HUES48 (cell line): ENCODE data around the gene DENND11.
"Not testable (repeated sequence)": the region's sequence is repeated elsewhere in the genome, so short reads cannot be mapped to it uniquely, and the experiment has no call there.

Experiments used
- H3K27ac ChIP-seq: one replicate; pipeline ENCODE4 v1.7.0; 2013; ENCODE audit warnings: low read depth, low read length, inconsistent platforms
- H3K27me3 ChIP-seq: 2 replicates; pipeline ENCODE4 v1.6.1; 2013; ENCODE audit warnings: mild to moderate bottlenecking, low read length; ENCODE audit not compliant: control insufficient read depth, insufficient read depth
- H3K36me3 ChIP-seq: 2 replicates; pipeline ENCODE4 v1.6.1; 2013; ENCODE audit warnings: low read length; ENCODE audit not compliant: control insufficient read depth, insufficient read depth
- H3K4me1 ChIP-seq: 2 replicates; pipeline ENCODE4 v1.6.1; 2013; ENCODE audit warnings: mild to moderate bottlenecking, low read length; ENCODE audit not compliant: control insufficient read depth, insufficient read depth
- H3K4me3 ChIP-seq: 2 replicates; pipeline ENCODE4 v1.5.1; 2013; ENCODE audit warnings: mild to moderate bottlenecking, low read depth, low read length
- H3K9ac ChIP-seq: 2 replicates; pipeline ENCODE4 v1.6.1; 2013; ENCODE audit warnings: mild to moderate bottlenecking, low read depth, low read length, moderate library complexity
- H3K9me3 ChIP-seq: 2 replicates; pipeline ENCODE4 v1.6.1; 2013; ENCODE audit warnings: low read length; ENCODE audit not compliant: control insufficient read depth, insufficient read depth

DENND11 gene

DNA sequence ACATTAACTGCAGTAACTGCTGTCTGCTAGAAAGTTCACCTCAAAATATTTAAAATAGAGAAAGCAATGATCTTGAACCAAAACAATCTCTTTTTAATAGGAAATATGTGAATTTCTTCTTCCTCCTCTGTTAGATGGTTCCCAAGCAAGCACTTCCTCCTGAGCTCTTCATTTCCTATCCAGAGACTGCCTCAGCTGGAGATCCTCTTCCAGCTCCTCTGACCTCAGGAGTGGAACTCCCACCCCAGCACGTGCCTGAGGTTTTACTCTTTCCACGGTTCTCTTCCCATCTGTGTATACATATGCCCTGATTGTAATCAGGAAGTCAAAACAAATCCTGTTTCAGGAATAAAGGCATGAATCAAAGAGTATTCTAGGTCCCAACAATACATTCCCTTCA, 5.6 kb downstream of the DENND11 start:
- H3K9me3 ChIP-seq, result no peaks in the 10 kb centered on the region
- H3K4me3 ChIP-seq, result no peak overlapping the region
- no peak overlapping the region for H3K27ac ChIP-seq
- no peak overlapping the region for H3K9ac ChIP-seq
- H3K4me1 ChIP-seq, result peaks cover 34% of the 10 kb centered on the region
- no peaks in the 10 kb centered on the region for H3K27me3 ChIP-seq
- no peaks in the 10 kb centered on the region for H3K36me3 ChIP-seq

DNA sequence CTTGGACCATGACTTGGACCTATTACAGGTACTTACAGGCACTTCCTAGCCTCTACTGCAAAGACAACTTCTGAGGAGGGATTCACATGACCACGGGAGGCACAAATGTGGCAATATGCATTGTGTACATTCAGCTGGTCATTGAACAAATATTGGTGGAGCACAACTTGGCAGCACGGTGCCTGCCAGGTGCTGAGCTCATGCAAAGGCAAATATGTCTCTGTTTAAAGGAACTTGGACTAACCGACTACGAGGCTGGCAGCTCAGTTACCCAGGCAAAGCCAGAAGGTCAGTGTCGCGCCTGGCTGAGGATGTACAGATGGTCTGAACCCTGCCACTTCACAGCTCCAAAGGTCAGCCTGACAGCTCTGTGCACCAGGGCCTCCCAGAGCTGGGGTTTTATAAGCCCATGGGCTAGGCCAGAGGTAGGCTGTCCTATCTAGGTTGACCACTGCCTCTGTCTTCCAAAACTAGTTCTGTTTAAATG, 6.1 kb downstream of the DENND11 start:
- Histone ChIP-seq H3K9ac (no peak overlapping the region), H3K27ac (no peak overlapping the region), H3K4me3 (no peak overlapping the region), H3K36me3 (no peaks in the 10 kb centered on the region), H3K4me1 (peaks cover 35% of the 10 kb centered on the region), H3K9me3 (no peaks in the 10 kb centered on the region), H3K27me3 (no peaks in the 10 kb centered on the region)

DNA sequence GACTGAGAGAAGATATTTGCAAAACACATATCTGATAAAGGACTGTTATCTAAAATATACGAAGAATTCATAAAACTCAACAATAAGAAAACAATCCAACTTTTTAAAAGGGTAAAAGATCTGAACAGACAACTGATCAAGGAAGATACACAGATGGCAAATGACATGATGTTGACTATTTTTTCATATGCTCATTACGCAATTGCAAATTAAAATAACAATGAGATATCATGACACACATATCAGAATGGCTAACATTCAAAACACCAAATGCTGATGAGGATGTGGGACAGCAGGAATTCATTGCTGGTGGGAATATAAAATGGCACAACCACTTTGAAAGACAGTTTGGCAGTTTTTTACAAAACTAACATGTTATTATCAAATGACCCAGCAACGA, 8.9 kb downstream of the DENND11 start:
- Histone ChIP-seq H3K36me3 (no peaks in the 10 kb centered on the region), H3K27ac (no peak overlapping the region), H3K27me3 (no peaks in the 10 kb centered on the region), H3K4me1 (peaks cover 41% of the 10 kb centered on the region), H3K9ac (no peak overlapping the region), H3K4me3 (no peak overlapping the region), H3K9me3 (no peaks in the 10 kb centered on the region)

DNA sequence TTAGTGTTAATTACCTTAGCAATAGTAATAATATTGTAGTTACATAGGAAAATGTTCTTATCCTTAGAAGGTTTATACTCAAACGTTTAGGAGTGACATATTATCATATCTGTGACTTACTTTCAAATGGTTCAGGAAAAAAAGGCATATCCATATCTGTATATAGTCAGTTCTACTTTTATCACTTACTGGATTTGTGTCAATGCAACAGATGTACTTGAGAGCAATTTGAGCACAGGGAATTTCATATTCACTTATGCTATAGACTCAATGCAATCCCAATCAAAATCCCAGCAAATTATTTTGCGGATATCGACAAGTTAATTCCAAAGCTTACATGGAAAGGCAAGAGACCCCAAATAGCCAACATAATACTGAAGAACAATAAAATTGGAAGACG, 10.0 kb downstream of the DENND11 start:
- peaks cover 31% of the 10 kb centered on the region for H3K4me1 ChIP-seq
- H3K9me3 ChIP-seq, result no peaks in the 10 kb centered on the region

DNA sequence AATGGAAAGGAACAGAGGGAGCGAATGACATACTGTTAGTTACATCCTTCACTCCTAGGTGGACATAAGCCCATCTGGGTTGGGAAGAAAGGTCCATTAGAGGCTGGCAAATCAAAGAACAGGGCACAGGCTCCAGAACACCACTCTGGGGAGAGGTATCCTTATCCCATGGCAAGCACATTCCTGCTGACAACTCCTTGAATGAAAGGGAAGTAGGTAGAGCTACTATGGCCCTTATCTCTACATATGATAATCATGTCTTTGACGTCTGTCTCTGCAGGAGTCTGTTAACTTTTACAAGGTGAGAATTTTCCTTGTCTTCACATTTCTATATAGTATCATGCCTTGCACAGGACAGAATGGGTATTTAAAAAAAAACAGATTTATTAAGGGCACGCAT, 10.4 kb downstream of the DENND11 start:
- Histone ChIP-seq H3K4me3 (no peak overlapping the region), H3K27ac (no peak overlapping the region), H3K9me3 (no peaks in the 10 kb centered on the region), H3K36me3 (no peaks in the 10 kb centered on the region), H3K4me1 (peaks cover 27% of the 10 kb centered on the region), H3K27me3 (no peaks in the 10 kb centered on the region), H3K9ac (no peak overlapping the region)

More for the DNA sequence above, 10.0 kb downstream of the DENND11 start:
- Histone ChIP-seq H3K4me3 (no peak overlapping the region), H3K9ac (no peak overlapping the region), H3K36me3 (no peaks in the 10 kb centered on the region), H3K27me3 (no peaks in the 10 kb centered on the region), H3K27ac (no peak overlapping the region)

DNA sequence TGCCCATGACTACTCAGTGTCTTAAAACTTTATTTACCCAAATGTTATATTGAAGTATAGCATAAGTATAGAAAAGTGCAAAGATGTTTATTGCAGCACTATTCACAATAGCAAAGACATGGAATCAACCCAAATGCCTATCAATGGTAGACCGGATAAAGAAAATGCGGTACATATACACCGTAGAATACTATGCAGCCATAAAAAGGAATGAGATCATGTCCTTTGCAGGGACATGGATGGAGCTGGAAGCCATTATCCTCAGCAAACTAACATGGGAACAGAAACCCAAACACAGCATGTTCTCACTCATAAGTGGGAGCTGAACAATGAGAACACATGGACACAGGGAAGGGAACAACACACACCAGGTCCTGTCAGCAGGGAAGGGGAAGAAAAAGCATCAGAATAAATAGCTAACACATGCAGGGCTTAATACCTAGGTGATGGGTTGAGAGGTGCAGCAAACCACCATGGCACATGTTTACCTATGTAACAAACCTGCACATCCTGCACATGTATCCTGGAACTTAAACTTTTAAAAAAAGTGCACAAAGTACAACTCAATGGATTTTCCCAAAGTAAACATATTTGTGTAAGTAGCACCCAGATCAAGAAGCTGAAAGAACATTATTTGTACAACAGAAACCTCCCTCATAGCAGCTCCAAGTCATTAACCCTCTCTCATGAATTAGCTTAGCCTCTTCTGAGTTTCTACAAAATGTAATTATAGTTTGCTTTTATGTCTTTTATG, 12.7 kb downstream of the DENND11 start:
- not testable (repeated sequence) for H3K27me3 ChIP-seq, H3K4me3 ChIP-seq, H3K9me3 ChIP-seq, H3K27ac ChIP-seq, H3K9ac ChIP-seq
- Histone ChIP-seq H3K4me1 (peaks cover 23% of the 10 kb centered on the region), H3K36me3 (peaks cover 13% of the 10 kb centered on the region)

DNA sequence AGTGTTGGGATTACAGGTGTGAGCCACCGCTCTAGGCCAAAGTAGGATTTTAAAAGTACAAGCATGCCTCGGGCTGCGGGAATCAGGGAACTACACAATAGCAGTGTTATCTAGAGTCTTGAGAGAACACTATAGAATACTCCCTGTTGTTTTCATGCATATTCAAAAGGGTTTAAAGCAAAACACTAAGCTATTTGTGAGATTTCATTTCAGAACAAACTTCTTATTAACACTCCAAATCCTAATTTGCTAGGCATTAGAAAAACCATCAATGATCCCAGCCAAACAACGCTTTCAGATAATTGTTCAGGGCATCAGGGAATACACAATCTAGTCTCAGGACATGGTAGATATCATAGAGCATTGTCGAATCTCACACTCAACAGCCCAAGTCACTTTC, 13.9 kb downstream of the DENND11 start:
- Histone ChIP-seq H3K4me1 (peaks cover 23% of the 10 kb centered on the region), H3K9me3 (no peaks in the 10 kb centered on the region)

DNA sequence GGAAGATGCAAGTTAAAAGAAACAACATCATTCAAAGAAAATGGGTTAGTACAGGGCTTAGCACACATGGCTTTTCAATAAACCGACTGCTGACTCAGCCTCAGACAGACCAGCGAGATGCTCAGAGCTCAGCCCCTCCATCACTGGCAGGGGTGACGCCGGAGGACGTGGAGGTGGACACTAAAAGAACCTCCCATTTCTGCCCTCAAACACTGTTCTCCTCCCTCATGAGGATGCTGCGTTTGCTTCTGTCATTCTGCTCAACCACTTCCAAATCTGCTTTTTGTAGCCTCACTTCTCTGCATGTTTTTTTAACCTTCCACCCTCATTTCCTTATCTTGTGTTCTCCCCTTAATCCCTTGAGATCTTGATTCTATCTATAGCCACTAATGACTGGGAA, 15.3 kb downstream of the DENND11 start:
- Histone ChIP-seq H3K27ac (no peak overlapping the region), H3K4me1 (peaks cover 21% of the 10 kb centered on the region), H3K27me3 (no peaks in the 10 kb centered on the region), H3K9me3 (no peaks in the 10 kb centered on the region), H3K4me3 (no peak overlapping the region), H3K36me3 (peaks cover 31% of the 10 kb centered on the region), H3K9ac (no peak overlapping the region)

More for the DNA sequence above, 13.9 kb downstream of the DENND11 start:
- H3K27me3 ChIP-seq, result no peaks in the 10 kb centered on the region
- no peak overlapping the region for H3K27ac ChIP-seq
- no peak overlapping the region for H3K4me3 ChIP-seq
- peaks cover 21% of the 10 kb centered on the region for H3K36me3 ChIP-seq
- H3K9ac ChIP-seq, result no peak overlapping the region

DNA sequence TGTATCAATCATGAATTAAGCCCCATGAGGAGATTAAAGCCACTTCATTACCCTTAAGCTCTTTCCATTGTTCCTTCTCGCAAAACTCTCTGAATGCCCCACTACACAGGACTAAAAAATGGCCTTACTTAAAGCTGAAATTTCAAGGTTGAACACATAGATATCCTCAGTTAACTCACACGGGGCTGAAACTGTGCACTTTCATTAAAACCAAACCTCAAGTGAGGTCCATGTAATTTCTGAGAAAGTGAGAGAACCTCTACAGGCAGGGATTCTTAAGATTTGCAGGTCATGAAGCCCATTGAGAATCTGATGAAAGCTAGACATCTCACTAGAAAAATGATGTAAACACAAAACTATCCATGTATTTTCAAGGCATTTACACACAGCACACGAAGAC, 15.9 kb downstream of the DENND11 start:
- H3K4me3 ChIP-seq, result no peak overlapping the region
- H3K9me3 ChIP-seq, result no peaks in the 10 kb centered on the region
- peaks cover 16% of the 10 kb centered on the region for H3K4me1 ChIP-seq
- no peak overlapping the region for H3K9ac ChIP-seq
- H3K27ac ChIP-seq, result no peak overlapping the region
- H3K36me3 ChIP-seq, result peaks cover 37% of the 10 kb centered on the region
- H3K27me3 ChIP-seq, result no peaks in the 10 kb centered on the region

DNA sequence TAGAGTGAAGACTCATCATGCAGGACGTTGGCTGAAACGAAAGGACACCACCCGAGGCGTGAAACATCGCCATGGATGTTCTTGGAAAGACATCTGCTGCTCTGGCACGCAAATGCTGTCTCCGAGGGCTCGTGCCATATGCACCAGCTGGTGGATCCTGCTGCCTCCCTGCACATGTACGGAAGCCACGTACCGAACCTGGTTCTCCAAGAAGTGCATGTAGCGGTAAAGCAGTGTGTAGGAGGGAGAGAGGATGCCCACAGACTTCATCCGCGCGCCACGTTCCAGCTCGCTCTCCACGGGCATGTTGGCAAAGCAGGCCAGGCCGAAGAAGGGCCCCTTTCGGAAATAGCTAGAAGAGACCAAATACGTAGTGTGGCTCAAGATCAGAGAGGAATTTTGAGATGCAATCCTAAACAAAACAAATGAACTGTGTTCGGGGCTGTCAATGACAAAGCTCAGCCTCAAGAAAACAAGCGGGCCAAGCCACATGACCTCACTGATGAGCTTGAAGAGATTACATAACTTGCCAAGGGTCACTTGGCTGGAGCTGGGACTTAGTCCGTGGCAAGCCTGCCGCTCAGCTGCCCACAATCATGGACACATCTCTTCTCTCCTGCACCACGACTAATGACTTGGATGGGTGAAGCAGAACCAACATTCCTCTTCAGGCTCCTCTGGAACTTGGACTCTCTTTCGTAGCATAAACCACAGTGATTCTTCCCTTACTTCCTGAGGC, 16.5 kb downstream of the DENND11 start:
- Histone ChIP-seq H3K36me3 (peaks cover 43% of the 10 kb centered on the region), H3K9ac (no peak overlapping the region), H3K4me3 (no peak overlapping the region), H3K9me3 (no peaks in the 10 kb centered on the region), H3K27ac (no peak overlapping the region), H3K27me3 (no peaks in the 10 kb centered on the region), H3K4me1 (peaks cover 14% of the 10 kb centered on the region)

DNA sequence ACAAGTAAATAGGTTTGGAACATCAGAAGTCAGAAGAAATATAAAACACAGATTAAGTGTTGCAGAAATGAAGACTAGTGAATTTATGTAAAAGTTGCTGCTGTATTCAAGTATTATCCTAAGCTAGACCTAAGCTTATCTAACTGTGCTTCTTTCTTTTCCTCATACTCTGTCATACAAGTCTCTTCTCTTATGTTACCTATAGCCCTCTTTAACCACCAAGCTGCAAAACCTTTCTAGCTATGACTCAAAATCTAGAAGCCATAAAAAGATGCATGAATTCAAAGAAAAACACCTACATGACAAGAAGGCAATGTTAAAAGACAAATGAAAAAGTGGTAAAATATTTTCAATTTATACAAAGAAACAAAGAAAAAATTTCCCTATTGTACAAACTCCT, 23.0 kb downstream of the DENND11 start:
- H3K9me3 ChIP-seq, result no peaks in the 10 kb centered on the region
- H3K9ac ChIP-seq, result no peak overlapping the region
- H3K4me3 ChIP-seq, result no peak overlapping the region
- peaks cover 6% of the 10 kb centered on the region; the same call in 1 of the 2 replicates for H3K4me1 ChIP-seq
- H3K36me3 ChIP-seq, result peaks cover 32% of the 10 kb centered on the region
- no peak overlapping the region for H3K27ac ChIP-seq
- no peaks in the 10 kb centered on the region for H3K27me3 ChIP-seq
